MV-4-11 (cell line): Measurements from ENCODE around the gene HGFAC.
A peak's percentile ranks its signal among the peaks of the same experiment; 100 is the strongest.

Experiments used
- DNase-seq: peaks from one replicate; lab custom pipeline; 2025; lab: John Stamatoyannopoulos, UW

HGFAC gene

DNA sequence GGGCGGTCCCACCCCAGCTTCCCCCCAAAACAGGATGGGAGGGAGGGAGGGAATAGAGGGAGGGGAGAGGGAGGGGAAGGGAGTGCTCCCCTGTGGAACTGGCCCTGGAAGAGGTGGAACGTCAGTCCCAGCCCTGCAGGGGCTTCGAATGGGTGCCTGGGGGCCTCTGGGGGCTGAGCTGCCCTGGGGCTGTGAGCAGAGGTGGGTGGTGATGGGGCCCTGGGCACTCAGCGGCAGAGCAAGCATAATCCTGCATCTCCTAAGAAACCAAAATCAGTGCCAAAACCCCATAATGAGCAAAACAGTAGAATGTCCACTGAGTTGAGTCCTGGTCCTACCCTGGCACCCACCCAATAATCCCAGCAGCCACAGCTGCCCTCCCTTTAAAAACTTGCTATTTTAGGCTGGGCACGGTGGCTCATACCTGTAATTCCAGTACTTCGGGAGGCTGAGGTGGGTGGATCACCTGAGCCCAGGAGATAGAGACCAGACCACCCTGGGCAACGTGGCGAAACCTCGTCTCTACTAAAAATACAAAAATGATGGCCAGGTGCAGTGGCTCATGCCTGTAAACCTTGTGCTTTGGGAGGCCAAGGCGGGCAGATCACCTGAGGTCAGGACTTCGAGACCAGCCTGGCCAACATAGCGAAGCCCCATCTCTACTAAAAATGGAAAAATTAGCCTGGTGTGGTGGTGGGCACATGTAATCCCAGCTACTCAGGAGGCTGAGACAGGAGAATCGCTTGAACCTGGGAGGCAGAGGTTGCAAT is 32.4 kb downstream of the HGFAC start:
- no peak for DNase-seq

DNA sequence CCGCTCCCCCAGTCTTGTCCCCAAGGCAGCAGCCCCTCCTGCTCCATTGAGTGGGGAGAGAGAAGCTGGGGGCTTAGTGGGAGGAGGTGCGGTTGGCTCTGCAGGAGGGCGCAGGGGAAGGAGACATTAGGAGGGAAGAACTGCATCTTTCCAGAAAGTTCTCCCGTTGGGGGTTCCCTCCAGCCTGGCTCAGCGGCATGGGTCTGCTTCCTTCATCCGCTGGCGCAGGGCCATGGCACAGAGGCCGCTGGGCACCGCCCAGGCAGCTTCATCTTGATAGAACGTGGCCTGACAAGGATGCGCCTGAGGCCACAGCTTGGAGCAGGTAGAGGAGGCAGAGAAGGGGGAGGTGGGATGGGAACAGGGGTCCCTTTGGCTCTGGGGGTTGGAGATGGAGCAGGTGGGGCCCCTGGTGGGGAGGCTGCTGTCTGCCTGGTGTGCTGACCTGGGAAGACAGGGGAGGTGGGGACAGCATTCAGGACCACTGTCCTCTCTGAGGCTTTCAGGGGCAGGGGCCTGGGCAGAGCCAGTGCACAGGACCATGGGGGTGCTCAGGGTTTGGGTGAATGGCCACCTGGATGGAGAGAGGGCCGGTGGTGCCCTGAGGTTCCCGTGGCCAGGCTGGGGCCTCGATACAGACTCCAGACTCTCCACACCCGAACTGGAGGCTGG is 33.4 kb downstream of the HGFAC start:
- DNase-seq: no peak

DNA sequence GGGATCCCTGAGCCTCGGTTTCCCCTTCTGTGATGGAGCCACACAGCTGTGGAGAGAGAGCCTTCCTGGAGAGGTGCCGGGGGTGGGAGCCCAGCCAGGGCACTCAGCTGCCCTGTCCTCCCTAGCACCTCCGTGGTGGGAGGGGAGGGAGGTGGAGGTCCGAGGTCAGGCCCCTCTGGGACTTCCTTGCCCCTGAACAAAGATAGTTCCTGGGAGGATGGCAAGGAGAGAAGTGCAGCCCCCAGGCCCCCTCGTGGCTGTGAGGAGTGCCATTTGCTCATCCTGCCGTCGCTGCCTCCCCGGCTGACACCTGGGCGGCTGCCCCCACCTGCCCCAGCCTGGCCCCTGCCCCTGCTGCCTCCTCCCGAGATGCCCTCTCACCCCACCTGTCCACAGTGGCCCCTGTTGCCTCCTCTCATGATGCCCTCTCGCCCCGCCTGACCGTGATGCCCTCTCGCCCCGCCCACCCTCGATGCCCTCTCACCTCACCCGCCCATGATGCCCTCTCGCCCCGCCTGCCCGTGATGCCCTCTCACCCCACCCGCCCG is 34.0 kb downstream of the HGFAC start:
- DNase-seq: no peak

DNA sequence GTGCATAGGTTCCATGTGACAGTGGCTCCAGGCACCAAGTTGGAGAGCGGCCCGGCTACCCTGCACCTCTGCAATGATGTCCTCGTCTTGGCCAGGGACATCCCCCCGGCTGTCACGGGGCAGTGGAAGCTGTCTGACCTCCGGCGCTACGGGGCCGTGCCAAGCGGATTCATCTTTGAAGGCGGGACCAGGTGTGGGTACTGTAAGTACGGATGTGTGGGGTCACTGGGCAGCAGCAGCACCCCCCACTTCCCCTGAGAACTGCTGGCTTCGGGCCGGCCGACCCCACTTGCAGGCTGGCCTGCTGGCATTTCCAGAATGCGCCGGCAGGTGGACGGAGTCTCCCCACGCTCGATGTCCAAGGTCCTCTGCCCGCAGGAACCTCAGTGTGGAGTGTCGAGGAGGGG is 34.6 kb downstream of the HGFAC start:
- no peak for DNase-seq

DNA sequence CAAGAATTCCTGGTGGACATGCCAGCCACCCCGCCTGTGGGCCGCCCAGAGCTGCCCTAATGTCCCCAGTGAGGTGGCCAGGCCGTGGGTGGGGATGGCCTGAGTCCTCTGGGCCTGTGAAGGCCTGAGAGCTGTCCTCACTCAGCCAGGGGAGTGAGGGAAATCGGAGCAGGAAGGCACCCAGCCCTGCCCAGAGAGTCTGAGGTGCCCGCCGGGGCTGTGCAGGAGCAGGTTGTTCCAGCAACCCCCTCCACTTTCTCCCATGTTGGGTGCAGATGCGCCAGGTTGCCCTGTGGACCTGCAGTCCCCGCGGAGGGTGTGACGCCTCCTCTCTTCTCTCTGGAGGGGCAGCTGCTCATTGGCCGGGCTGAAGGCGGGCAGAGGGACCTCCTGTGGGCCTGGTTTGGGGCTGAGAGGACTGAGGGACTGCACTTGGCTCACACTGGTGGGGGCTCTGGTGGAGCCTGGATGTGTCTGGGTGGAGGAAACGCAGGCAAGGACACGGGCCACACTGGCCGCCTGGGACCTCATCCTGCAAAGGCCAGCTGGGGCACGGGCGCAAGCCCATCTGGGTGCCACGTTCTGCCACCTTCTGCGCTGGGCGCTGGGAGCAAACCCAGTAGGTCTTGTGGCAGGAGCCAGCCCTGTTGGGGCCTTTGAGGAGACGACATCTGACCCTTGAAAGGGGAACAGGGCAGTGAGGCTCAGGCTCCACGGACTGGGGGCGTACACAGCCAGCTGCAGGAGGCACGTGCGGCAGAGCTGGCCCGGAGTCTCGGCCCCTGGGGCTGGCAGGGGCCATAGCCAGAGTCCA is 35.4 kb downstream of the HGFAC start:
- DNase-seq: no peak

DNA sequence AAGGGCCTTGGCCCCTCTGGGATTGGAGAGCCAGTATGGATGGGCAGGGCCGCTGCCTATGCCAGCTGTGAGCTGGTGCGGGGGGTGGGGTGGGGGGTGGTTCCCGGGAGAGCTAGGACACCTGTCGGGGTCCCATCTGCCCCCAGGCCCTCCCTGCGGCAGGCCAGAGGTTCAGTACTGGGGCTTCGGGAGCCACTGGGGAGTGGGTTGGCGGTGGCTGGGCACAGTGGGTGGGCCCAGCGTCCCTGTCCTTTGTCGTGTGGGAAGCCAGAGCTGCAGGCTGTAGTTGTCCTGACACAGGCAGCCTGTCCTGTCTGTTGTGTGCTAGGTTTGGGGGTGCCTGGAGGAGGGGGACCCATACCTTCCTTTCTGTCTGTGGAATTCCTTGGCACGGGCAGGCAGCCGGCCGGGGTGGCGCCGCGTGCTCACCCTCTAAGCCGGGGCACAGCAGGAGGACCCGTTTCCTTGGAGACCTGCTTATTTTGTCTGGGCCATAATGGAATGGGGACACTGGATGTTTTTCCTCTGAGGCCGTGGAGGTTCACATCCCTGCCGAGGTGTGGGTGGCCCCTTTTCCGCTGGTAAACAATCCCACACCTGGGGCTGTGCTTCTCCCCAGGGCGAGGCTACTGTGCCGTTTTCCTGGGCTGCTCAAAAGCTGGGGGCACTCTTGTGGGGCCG is 36.1 kb downstream of the HGFAC start:
- DNase-seq: no peak

DNA sequence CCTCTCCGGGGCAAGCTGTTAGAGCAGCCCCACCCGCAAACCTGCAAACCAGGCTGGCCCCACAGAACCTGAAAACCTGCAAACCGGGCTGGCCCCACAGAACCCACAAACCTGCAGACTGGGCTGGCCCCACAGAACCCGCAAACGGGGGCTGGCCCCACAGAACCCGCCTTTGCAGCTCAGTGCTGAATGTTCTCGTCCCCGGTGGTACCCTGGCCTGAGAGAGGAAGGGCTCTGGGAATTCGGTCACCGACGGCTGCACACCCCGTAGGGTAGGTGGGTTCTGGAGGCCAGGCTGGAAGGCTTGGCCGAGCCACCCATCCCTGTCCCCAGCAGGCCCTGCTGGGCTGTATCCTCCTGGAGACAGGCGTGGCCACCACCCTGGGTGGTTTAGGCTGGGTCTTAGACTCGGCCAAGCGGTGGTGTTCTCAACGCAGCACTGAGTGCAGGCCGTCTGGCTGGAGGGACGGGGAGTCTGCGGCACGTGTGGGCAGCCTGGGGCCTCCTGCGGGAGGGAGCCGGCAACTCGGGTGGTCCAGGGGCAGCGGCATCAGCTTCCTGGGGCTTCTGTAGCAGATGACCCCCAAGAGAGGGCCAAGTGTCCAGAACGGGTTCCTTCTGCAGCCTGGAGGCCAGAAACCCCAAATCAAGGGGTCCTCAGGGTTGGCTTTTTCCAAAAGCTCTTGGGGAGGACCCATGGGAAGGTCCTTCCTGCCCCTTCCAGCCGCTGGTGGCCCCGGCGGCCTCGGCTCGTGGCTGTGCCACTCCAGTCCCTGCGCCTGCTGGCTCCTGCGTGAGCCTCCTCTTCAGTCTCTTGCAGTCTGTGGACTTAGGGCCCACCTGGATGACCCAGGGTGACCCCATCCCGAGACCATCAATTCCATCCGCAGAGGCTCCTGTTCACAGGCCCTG is 36.9 kb downstream of the HGFAC start:
- DNase-seq: no peak

DNA sequence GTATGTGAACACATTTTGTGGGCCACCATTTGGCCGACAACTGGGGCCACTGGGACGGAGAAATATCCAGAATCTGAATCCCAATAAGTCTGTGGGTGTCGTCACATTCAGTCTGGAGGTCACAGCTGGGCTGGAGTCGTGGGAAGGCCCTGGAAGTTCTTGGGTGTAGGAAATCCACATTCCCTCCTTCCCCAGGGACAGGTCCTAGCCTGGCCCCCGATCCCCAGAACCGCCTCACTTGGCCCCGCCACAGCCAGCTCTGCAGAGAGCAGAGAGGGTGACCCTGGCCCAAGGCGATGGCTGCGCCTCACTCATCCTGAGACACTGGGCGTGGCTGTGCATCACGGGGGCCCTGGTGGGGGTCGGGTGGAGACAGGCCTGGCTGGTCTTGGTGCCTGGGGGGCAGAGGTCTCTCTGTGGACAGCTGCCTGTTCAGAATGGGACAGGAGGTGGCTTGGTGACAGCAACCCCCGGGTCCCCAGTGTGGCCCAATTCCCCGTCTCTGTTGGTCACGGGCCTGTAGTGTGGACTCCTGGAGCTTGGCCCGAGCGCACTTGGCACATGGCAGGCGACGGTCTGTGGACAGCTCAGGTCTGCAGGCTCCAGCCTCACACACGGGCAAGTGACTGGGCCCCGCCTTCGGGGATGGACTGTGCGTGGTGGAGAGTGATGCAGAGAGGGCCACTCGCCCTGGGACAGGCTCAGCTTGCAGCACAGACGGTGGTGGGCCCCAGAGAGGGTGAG is 37.8 kb downstream of the HGFAC start:
- DNase-seq: no peak

DNA sequence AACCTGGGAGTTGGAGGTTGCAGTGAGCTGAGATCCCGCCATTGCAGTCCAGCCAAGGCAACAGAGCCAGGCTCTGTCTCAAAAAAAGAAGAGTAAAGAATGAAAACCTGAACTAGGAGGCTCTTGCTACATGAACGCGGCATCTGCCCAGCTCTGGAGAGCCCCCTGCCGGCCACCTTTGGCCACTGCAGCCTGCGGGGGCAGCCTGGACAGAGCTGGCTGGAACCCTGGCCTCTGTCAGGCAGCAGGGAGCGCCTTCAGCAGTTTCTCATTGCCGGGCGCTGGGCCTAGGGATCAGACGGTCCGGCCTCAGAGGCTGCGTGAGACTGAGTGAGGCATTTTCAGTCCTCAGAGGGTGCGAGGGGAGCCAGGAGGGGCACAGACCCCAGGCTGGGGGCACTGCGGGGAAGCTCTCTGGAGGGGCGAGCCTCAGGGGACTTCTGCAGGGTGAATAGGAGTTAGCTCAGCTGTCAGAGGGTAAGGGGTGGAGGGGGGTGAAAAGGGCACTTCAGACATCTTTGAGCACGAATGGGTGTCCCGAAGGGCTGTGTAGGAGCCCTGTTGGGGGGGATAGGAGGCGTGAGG is 38.9 kb downstream of the HGFAC start:
- DNase-seq: peak; percentile 57

DNA sequence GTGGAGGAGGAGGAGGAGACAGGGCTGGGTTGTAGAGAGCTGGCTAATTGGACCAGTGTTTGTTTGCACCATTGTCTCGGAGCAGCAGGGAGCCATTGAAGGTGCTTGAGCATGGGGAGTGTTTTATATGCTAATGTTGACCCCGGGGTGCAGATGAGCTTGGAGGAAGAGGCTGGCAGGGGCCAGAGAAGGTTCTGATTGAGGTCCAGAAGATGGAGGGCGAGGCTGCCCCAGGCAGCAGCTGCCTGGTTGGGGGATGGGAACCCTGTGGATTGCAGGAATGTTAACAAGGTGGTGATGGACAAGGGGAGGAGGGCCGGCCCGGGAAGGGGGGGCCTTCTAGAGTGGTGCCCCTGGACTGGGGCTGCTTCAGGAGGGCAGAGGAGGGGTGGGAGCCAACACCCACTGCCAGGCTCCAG is 39.4 kb downstream of the HGFAC start:
- DNase-seq: no peak

DNA sequence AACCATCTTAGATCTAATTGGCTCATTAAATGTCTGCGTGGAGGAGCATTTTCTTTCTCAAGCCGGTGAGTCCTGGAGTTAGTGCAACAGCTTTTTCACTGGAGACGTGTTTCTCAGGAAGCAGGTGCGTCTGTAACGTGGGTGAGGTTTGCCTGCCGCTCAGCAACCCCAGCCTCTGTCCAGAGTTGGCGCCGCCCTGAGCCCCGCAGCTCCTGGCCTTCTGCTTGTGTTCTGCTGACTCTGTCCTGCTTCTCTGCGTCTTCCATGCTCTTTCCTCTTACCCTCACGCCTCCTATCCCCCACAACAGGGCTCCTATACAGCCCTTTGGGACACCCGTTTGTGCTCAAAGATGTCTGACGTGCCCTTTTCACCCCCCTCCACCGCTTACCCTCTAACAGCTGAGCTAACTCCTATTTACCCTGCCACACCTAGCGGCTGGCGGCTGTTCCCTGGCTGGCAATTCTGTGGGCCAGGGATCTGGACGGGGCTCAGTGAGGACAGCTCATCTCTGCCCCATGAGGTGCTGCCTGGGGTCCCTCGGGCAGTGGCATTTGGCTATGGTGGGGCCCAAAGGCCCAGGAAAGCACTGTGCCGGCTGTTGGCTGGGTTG is 40.1 kb downstream of the HGFAC start:
- DNase-seq: no peak

DNA sequence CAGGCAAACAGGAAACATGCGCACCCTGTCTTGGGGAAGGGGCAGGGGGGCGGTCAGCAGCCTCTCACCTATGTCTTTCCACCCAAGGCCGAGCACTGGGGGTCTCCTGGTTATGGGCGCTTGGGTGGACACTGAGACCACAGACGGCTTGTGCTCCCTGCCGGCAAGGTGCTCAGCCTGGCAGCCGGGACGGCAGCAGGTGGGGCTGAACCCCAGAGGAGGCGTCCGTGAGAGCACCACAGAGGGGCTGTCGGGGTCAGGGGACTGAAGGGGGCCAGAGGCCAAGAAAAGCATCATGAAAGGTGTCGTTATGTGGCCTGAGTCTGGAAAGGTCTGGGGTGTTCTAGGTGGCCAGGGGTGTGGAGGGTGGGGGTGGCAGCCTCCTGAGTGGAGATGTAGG is 40.9 kb downstream of the HGFAC start:
- DNase-seq: no peak

DNA sequence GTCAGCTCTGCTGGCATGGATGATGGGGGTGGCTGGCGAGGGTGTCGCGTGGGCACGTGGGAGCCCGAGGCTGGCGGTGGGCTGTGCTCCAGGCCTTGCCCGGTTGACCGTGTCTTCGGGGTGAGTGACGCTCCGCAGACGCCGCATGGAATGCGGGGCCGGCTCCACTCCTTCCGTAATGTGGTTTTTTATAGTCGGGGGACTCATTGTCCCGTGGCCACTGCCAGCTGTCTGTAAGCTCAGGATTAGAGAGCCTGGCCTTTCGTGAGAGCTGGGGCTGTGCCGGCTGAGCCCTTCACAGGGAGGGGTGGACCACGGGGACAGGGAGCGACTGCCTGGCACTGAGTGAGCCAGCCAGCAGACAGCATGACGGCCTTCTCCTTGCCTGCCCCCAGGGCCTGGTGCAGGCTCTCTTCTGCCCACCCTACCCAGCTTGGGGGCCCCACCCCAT is 41.7 kb downstream of the HGFAC start:
- no peak for DNase-seq

DNA sequence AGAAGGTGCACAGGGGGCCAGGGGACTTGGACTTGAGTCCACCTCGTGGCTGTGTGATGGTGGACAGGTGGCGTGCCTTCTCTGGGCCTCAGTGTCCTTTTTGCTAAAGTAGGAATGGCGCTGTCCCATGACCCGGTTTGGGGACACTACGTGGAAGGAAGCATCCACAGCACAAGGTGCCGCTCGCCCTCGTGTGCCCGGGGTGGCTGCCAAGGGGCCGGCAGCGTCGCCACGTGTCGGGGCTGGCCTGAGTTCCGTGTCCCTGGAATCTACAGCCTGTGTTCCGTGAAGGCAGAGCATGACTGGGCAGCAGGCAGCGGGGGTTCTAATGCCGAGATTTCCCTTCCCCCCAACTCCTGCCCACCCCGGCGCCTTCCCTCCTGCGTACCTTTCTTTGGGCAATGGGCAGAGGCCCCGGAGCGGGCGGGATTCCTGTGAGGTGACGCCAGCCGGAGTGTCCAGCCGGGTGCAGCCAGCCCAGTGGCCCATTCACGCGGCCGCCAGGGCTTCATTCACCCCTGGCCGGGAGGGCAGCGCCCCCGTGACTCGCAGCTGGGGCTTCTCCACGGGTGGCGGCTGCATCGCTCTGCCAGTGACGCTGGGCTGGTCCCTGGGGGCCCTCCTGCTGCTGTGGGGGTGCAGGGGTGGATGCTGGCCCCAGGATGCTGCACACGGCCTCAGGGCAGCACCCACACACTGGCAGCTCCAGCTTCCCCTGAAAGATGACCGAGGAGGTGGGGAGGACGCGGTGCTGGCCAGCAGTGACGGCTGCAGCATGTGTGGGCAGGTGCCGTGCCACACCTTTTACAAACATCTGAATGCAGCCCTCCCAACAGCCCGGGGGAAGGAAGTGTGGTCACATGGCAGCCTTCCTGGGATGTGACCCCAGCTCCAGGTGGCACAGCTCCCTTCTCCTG is 42.5 kb downstream of the HGFAC start:
- DNase-seq: peak; percentile 27

DNA sequence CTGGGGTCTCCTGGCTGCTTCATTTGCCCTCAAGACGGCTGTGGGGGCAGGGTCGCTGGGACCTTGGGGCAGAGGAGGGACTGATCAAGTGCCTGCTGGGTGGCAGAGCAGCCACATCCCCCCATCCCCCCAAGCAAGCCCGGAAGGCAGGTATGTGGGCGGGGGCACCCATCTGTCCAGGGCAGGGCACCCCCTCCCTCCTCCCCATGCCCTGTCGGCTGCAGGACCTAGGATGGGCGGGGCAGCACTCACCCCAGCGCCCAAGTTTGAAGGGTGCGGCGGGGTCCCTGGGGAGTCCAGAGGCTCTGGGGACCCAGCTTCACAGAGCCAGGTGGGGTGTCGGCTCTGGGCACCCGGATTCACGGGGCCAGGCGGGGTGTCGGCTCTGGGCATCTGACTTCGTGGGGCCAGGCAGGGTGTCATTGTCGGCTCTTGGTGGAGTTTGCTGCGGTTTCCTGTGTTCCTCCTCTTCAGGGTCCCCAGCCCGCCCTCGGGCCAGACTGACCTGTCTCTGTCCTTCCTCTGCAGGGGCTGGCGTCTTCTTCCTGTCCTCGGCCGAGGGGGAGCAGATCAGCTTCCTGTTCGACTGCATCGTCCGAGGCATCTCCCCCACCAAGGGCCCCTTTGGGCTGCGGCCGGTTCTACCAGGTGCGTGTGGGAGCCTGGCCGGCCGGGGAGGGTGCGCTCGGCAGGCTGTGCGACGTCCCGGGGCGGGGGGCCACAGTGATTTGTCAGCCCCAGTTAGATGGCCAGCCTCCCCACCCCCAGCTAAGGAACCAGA is 43.4 kb downstream of the HGFAC start:
- DNase-seq: peak; percentile 25

DNA sequence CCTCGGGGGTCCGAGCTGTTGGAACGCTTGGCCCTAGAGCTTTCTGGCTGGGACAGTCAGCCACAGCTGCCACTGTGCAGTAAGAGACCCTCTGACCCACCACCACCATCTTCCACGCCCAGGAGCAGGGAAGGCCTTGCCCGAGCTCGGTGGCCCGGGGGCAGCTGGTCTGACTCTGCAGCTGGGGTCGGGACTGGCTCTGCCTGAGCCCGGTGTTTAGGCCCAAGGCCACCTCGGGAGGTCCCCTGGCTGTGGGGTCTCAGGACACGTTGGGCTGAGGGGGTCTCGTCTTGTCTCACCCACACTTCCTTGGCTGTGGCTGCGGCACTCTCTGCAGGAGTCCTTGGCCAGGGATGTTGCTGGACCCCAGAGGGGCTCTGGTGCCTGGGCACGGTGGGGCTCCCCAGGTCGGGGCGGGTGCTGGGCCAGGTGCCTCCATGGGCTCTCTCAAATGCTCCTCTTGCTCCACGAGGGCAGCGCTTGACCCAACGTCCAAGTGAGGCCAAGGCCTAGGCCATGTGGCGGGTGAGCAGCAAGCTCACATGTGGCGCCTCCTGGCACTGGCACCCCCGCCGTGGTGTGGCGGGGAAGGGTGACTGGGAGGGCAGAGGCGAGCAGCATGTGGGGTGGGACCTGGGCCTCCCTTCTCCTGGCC is 44.2 kb downstream of the HGFAC start:
- DNase-seq: no peak
